Activated naive CD8-positive, alpha-beta T cell (primary cell): ENCODE results near the gene CRAMP1.

ENCODE experiments used
- H3K27ac Mint-ChIP-seq: one replicate; pipeline ENCODE4 v1.8.0; 2021; ENCODE audit warnings: mixed read lengths
- H3K27me3 Mint-ChIP-seq: one replicate; pipeline ENCODE4 v1.8.0; 2021; ENCODE audit warnings: mixed read lengths
- H3K36me3 Mint-ChIP-seq: one replicate; pipeline ENCODE4 v1.8.0; 2021; ENCODE audit warnings: mixed read lengths
- H3K4me1 Mint-ChIP-seq: one replicate; pipeline ENCODE4 v1.8.0; 2021; ENCODE audit warnings: low read depth, mixed read lengths
- H3K4me3 Mint-ChIP-seq: one replicate; pipeline ENCODE4 v1.8.0; 2021; ENCODE audit warnings: mild to moderate bottlenecking, mixed read lengths
- H3K9me3 Mint-ChIP-seq: one replicate; pipeline ENCODE4 v1.8.0; 2021; ENCODE audit warnings: low read depth, mixed read lengths

The CRAMP1 gene, protein sequence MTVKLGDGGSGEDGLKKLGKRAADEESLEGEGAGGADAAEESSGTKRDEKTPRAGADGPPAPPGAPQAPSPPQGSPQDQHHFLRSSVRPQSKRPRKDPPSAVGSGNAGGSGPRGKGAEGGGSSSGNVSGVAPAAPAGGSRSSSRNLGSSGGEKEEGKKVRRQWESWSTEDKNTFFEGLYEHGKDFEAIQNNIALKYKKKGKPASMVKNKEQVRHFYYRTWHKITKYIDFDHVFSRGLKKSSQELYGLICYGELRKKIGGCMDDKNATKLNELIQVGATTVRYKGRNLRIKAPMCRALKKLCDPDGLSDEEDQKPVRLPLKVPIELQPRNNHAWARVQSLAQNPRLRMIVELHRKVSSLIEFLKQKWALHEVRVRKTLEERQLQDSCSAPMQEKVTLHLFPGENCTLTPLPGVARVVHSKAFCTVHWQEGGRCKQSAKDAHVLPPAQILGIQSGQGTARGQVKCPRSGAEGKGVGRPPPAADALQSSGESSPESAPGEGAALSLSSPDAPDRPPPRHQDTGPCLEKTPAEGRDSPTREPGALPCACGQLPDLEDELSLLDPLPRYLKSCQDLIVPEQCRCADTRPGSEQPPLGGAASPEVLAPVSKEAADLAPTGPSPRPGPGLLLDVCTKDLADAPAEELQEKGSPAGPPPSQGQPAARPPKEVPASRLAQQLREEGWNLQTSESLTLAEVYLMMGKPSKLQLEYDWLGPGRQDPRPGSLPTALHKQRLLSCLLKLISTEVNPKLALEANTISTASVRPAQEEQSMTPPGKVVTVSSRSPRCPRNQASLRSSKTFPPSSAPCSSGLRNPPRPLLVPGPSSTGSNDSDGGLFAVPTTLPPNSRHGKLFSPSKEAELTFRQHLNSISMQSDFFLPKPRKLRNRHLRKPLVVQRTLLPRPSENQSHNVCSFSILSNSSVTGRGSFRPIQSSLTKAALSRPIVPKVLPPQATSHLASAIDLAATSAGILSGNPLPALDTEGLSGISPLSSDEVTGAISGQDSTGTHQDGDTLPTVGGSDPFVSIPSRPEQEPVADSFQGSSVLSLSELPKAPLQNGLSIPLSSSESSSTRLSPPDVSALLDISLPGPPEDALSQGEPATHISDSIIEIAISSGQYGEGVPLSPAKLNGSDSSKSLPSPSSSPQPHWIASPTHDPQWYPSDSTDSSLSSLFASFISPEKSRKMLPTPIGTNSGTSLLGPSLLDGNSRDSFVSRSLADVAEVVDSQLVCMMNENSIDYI (N-terminal part only)

DNA sequence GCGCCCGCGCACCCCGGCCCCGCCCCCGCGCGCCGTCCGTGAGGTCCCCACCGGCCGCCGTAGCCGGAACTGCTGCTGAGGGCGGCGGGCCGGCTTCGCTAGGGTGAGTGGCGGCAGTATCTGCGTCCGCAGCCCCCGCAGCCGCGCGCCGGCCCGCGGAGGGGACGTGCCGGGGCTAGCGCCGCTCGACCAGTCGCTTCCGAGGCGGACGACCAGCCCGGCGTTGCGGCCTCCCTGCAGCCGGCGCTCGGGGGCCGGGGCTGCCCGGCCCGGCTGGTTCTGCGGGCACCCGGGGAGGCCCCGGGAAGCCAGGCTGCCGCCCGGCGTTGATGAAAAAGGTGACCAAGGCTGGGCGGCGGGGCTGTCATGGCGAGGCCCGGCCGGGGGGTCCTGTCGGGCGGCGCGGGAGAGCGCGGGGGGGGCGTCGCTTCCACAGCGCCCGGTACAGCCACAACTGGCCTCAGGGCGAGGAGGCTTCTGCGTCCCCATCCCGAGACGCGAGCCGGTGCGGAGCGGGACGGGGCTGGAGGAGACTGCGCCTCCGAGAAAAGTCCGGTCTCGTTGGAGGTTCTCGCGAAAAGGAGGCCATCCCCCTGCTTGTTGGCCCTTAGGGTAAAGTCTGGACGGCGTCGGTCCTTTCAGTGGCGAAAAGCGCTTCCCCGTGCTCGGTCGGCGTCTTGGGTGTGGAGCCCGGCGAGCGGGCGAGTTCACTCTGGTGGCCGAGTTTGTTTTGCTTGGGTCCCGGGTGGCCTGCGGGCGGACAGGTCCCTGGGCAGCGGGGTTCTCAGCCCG, at the start of gene CRAMP1:
TSS of gene CRAMP1 (plus strand) at position 41 of the 792 bp plus-strand sequence. CDS start 2,280 bp downstream, outside the sequence.
- H3K4me1 Mint-ChIP-seq: peaks cover 31% of the 10 kb centered on the region
- H3K36me3 Mint-ChIP-seq: peaks cover 11% of the 10 kb centered on the region
- H3K4me3 Mint-ChIP-seq: peak within 1 kb of the TSS; percentile 91
- peak within 1 kb of the TSS; percentile 98 for H3K27ac Mint-ChIP-seq
- H3K9me3 Mint-ChIP-seq: no peaks in the 10 kb centered on the region
- H3K27me3 Mint-ChIP-seq: no peaks in the 10 kb centered on the region

DNA sequence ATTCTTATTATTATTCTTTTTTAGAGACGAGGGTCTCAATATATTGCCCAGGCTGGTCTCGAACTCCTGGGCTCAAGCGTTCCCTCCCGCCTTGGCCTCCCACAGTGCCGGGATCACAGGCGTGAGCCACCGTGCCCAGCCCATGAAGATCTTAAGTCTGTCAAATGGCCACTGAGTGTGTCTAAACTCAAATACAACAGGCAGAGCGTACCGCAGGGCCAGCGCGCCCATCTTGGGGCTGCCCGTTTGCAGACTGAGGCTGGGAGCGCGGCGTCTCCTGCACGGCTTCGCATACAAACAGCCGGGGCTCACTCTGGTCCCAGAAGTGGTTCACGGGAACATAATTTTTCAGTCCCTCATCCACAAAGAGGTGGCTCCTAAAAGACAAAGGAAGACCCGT, 48.4 kb upstream of the CRAMP1 start:
- Mint-ChIP-seq H3K27me3 (no peaks in the 10 kb centered on the region), H3K36me3 (no peaks in the 10 kb centered on the region), H3K4me3 (no peak overlapping the region), H3K4me1 (peaks cover 36% of the 10 kb centered on the region), H3K9me3 (no peaks in the 10 kb centered on the region), H3K27ac (no peak overlapping the region)

DNA sequence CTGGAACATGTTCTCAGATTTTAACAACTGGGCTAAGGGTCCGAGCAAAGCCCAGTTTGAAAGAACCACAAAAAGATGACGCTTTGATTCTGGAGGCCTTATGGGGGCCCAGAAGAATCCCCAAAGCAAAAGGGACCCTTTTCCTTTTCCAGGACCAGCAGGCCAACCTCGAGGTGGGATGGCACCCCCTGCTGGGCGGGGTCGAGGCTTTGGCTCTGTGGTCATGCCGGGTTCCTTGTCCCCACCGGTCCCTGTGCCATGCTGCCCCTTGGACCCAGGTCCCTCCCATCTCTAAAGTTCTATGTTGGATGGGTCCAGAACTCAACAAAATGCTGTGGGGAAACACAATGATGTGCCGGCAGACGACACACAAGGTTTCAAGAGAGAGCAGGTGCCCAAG, 47.8 kb upstream of the CRAMP1 start:
- H3K27me3 Mint-ChIP-seq: no peaks in the 10 kb centered on the region
- H3K27ac Mint-ChIP-seq: no peak overlapping the region
- H3K4me1 Mint-ChIP-seq: peaks cover 33% of the 10 kb centered on the region
- no peaks in the 10 kb centered on the region for H3K36me3 Mint-ChIP-seq
- no peak overlapping the region for H3K4me3 Mint-ChIP-seq
- H3K9me3 Mint-ChIP-seq: no peaks in the 10 kb centered on the region

DNA sequence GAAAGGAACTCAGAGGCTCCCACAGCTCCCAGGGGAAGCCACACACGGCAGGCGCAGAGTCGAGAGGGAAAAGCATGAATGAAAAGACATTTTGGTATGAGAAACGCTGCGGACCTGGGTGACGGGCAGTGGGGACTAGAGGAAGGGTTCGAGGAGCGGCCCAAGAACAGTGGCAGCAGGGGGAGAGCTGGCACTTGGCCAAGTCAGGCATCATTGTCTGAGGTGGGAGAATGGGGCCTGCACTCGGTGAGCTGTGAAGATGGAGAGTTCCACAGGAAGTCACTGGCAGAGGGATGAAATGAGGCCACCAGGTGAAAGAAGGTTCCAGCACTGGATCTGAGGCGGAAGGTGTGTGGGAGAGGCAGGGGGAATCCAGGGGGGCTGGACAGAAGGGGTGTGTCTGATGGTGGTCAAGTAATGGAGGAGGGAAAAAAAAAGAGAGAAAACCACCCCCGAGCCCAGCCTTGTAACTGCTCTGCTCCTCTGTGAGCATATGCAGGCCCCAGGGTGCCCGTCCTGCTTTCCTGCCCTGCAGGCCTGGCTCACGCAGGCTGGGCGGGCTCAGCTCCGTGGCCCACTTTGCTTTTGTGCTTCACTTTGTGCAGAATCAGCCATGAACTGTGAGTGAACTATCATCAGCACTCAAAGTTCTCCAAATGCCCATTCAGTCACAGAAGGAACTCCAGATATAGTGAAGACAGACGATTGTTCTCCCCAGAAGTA, 46.9 kb upstream of the CRAMP1 start:
- Mint-ChIP-seq H3K27me3 (no peaks in the 10 kb centered on the region), H3K36me3 (no peaks in the 10 kb centered on the region), H3K27ac (no peak overlapping the region), H3K9me3 (no peaks in the 10 kb centered on the region), H3K4me3 (no peak overlapping the region), H3K4me1 (peaks cover 23% of the 10 kb centered on the region)

DNA sequence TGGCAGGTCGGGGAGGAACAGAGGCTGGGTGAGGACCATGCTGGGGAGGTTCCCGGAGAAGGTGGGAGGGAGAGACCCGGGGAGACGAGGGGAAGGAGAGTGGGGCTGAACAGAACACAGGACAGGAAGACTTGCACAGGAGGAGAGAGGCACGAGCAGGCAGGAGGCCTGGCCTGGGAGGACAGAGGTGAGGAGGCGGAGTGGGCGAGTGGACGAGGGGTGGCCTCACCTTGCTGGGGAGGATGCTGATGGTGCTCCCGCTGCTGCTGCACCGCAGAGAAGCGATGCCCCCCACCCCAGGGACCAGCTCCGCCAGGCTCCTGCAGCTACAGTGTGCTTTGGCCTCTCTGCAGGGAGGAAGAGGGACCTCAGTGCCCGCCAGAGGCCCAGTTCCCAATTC, 44.2 kb upstream of the CRAMP1 start:
- no peaks in the 10 kb centered on the region for H3K27me3 Mint-ChIP-seq
- no peaks in the 10 kb centered on the region for H3K9me3 Mint-ChIP-seq
- no peak overlapping the region for H3K27ac Mint-ChIP-seq
- H3K4me1 Mint-ChIP-seq: peaks cover 1% of the 10 kb centered on the region
- H3K4me3 Mint-ChIP-seq: no peak overlapping the region
- no peaks in the 10 kb centered on the region for H3K36me3 Mint-ChIP-seq

DNA sequence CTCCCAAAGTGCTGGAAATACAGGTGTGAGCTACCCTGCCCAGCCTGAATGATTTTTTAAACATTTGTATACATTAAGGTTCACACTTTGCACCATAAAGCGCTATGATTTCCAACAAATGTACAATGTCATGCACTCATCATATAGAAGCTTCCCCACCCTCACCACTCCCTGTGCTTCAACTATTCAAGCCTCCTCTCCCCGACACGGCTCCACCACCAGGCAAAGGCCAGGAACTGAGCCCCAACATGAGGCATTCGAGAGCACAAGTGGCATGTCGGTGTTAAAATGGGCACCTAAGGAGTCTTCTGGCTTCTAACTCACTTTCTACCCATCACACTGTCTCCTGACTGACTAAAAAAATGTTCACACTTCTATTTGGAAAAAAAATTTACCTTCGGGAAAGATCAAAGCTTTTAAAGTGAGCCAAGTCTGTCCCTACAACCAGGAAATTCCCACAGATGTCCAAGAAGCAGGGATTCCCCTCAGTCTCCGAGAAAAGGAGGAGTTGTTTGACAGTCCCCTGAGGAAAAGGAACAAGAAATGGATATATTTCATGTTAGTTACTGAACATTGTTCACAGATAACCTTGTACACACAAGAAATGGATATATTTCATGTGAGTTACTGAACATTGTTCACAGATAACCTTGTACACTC, 41.0 kb upstream of the CRAMP1 start:
- Mint-ChIP-seq H3K36me3 (no peaks in the 10 kb centered on the region), H3K4me3 (no peak overlapping the region), H3K9me3 (no peaks in the 10 kb centered on the region), H3K27me3 (no peaks in the 10 kb centered on the region), H3K4me1 (no peaks in the 10 kb centered on the region), H3K27ac (no peak overlapping the region)

DNA sequence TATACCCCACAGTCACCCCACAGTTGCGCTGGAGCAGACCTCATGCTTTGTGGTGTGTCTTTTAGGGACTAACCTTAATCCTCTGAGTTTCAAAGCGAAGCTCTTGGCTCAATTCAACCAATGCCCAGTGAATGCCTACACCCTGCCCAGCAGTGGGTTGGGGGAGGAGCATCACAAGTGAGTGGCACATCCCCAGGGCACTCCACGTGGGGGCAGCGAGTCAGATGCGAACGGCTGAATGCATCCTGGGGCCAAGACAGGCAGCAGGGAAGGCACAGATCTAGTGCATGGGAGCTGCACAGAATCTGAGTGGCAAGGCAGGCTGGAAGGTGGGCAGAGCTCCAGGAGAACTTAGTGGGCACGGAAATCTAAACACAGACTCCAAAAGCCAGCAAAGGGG, 39.5 kb upstream of the CRAMP1 start:
- H3K27ac Mint-ChIP-seq: no peak overlapping the region
- H3K36me3 Mint-ChIP-seq: no peaks in the 10 kb centered on the region
- H3K4me3 Mint-ChIP-seq: no peak overlapping the region
- H3K27me3 Mint-ChIP-seq: no peaks in the 10 kb centered on the region
- no peaks in the 10 kb centered on the region for H3K4me1 Mint-ChIP-seq
- no peaks in the 10 kb centered on the region for H3K9me3 Mint-ChIP-seq

DNA sequence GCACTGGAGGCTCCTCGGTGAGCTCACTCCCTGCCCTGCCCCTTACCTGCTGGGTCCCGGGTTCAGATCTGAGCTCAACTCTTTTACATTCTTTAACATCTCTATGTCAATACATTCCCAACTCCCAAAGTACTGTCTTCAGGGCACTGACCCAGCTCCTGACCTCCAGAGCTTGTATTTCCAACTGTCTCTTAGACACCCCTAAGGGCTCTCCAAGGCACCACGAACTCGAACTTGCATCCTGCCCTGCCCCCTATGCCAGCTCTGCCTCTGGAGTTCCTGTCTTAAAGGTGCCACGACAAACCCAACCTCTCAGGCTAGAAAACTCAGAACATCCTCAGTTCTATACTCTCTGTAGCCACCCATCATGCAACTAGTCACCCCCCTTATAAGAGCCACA, 38.9 kb upstream of the CRAMP1 start:
- H3K27ac Mint-ChIP-seq: no peak overlapping the region
- H3K4me1 Mint-ChIP-seq: no peaks in the 10 kb centered on the region
- H3K36me3 Mint-ChIP-seq: no peaks in the 10 kb centered on the region
- no peaks in the 10 kb centered on the region for H3K9me3 Mint-ChIP-seq
- H3K4me3 Mint-ChIP-seq: no peak overlapping the region
- no peaks in the 10 kb centered on the region for H3K27me3 Mint-ChIP-seq

DNA sequence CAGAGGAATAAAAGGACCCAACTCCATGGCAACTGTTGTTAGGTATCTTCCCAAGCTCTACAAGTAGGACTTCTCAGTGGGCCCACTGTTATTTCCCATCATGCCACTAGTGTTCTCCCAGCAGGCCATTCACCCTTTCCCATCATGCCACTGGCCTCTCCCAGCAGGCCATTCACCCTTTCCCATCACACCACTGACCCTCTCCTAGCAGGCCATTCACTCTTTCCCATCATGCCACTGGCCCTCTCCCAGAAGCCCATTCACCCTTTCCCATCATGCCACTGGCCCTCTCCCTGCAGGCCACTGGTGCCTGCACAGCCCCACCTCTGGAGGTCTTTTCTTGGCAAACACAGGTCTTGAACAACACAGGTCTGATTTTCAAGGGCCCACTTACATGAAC, 36.6 kb upstream of the CRAMP1 start:
- H3K9me3 Mint-ChIP-seq: no peaks in the 10 kb centered on the region
- H3K4me3 Mint-ChIP-seq: no peak overlapping the region
- no peaks in the 10 kb centered on the region for H3K27me3 Mint-ChIP-seq
- H3K36me3 Mint-ChIP-seq: no peaks in the 10 kb centered on the region
- H3K27ac Mint-ChIP-seq: no peak overlapping the region
- H3K4me1 Mint-ChIP-seq: no peaks in the 10 kb centered on the region

DNA sequence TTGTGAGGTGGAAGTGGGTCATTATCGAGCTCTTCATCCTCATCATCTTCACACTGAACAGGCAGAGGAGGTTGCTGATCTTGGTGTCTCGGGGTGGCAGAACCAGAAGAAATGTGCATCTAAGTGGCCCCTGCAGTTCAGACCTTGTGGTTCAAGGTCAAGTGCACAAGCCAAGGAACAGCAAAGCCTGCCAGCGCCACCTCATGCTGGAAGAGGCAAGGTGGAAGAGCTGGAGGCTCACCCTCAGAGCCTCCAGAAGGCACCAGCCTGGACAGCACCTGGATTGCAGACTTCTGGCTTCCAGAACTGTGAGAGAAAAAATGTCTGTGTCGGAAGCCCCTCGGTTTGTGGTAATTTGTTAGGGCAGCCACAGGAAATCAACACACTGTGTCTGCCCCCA, 32.9 kb upstream of the CRAMP1 start:
- peaks cover 2% of the 10 kb centered on the region for H3K36me3 Mint-ChIP-seq
- no peaks in the 10 kb centered on the region for H3K27me3 Mint-ChIP-seq
- H3K4me1 Mint-ChIP-seq: no peaks in the 10 kb centered on the region
- H3K27ac Mint-ChIP-seq: no peak overlapping the region
- no peaks in the 10 kb centered on the region for H3K9me3 Mint-ChIP-seq
- no peak overlapping the region for H3K4me3 Mint-ChIP-seq

DNA sequence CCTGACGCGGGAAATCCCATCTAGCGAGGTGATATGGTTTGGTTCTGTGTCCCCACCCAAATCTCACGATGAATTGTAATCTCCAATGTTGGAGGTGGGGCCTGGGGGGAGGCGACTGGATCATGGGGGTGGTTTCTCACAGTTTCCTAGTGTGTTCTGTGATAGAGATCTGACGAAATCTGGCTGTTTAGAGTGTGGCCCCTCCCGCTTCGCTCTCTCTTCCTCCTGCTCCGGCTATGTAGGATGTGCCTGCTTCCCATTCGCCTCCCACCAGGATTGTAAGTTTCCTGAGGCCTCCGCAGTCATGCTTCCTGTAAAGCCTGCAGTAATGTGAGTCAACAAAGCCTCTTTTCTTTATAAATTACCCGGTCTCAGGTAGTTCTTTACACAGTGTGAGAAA, 31.9 kb upstream of the CRAMP1 start:
- H3K27ac Mint-ChIP-seq: no peak overlapping the region
- peaks cover 2% of the 10 kb centered on the region for H3K36me3 Mint-ChIP-seq
- H3K9me3 Mint-ChIP-seq: no peaks in the 10 kb centered on the region
- no peaks in the 10 kb centered on the region for H3K4me1 Mint-ChIP-seq
- no peaks in the 10 kb centered on the region for H3K27me3 Mint-ChIP-seq
- H3K4me3 Mint-ChIP-seq: no peak overlapping the region

DNA sequence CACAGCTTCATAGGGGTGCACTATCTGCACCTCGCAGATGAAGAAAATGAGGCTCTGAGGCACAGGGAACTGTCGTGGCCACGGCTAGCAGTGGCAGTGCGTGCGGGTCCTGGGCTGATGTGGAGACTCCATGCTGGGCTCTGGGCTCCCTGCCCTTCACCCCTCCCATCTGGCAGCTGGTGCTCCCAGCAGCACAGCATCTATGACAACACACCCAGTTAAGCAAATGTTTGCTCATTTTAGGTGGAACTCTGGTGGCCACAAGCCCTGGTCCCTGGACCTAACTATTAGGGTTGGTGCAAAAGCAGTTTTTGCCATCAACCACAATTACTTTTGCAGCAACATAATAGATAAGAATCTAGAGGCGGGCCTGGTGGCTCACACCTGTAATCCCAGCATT, 31.2 kb upstream of the CRAMP1 start:
- Mint-ChIP-seq H3K4me3 (no peak overlapping the region), H3K27me3 (no peaks in the 10 kb centered on the region), H3K4me1 (no peaks in the 10 kb centered on the region), H3K36me3 (peaks cover 2% of the 10 kb centered on the region), H3K9me3 (no peaks in the 10 kb centered on the region), H3K27ac (no peak overlapping the region)

DNA sequence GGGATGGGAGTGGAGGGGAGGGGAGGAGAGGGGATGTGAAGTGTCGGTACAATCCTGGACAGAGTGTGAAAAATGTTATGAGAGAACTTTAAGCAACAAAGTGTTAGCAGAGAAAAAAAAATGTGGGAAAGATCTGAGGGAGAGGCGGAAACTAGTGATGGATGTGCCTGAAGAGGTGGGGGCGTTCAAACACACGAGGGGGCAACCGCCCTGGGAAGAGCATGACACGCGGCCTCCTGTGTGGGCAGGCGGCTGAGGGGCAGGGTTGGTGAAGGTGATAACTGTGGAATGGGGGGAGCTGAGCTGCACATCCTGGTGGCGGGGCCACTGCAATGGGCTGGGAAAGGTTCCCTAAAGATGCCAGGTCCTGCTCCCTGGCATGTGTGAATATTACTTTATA, 30.4 kb upstream of the CRAMP1 start:
- H3K36me3 Mint-ChIP-seq: peaks cover 2% of the 10 kb centered on the region
- no peaks in the 10 kb centered on the region for H3K27me3 Mint-ChIP-seq
- H3K9me3 Mint-ChIP-seq: no peaks in the 10 kb centered on the region
- peak overlapping the region; percentile 34 for H3K27ac Mint-ChIP-seq
- no peaks in the 10 kb centered on the region for H3K4me1 Mint-ChIP-seq
- H3K4me3 Mint-ChIP-seq: no peak overlapping the region
